ENCODE data around the gene PADI1.

PADI1 gene

GRCh38 chr1:17183388-17184160 is 21.4 kb upstream of the PADI1 start:
- no peak for DNase-seq

DNA sequence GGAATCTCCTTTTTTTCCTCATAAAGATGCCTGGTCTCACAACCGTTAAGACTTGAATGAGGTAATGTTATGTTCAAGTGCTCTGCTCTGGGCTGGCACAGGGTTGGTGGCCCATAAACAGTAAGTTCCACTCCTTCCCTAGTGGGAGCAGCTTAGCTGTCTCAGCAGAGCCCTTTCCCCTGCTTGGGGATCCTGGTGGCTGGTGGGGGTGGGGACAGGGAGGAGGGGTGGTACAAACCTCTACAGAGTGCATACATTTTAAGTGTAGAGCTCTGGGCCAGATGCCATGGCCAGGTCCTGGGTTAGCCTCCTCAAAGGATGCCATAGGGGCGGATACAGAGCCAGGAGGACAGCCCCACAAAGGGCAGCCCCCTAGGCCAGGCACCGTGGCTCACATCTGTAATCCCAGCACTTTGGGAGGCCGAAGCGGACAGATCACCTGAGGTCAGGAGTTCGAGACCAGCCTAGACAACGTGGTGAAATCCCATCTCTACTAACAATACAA is 20.7 kb upstream of the PADI1 start:
- DNase-seq = no peak

DNA sequence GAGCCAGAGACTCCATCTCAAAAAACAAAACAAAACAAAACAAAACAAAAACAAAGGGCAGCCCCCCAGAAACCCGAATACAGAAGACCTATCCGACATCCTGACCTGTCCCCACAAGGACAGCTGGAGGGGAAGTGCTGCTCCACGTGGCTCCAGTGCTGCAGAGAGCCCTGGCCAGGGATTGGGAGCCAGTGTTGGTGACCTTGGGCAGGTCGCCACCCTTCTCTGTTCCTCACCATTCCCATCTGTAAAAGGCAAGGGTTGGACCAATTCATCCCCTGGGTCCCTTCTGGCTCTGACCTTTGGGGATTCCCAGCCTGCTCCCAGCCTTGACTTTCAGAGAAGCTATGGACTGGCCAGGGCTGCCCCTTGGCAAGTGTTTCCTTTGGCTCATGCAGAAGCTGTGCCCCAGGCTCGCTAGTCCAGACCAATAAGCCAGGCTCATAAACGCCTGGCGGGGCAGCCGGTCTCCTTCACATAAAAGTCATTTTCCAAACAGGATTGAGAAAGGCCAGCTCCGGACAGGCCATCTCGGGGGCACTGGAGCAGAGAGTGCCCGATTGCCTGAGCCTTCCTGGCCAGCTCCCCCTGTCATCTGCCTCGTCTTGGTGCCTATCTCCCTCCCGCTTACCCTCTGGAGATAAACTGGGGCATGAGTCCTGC is 20.0 kb upstream of the PADI1 start:
- no peak for DNase-seq

DNA sequence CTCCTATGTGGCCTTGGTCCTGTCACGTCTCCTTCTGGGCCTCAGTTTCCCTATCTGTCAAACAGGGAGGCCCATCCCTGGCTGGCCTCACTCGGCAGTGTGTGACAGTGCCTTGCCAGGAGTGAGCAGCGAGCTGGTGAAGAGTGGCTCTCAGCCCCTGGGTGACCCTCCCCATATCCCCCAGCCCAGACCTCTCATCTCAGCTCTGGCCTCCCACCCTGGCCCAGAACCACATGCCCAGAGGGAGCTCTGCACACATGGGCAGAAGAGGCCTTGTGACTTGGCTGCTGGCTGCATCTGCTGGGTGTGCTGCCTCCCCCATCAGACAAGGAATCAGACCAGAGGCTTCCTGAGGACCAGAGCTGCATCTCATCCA is 19.5 kb upstream of the PADI1 start:
- DNase-seq = no peak

DNA sequence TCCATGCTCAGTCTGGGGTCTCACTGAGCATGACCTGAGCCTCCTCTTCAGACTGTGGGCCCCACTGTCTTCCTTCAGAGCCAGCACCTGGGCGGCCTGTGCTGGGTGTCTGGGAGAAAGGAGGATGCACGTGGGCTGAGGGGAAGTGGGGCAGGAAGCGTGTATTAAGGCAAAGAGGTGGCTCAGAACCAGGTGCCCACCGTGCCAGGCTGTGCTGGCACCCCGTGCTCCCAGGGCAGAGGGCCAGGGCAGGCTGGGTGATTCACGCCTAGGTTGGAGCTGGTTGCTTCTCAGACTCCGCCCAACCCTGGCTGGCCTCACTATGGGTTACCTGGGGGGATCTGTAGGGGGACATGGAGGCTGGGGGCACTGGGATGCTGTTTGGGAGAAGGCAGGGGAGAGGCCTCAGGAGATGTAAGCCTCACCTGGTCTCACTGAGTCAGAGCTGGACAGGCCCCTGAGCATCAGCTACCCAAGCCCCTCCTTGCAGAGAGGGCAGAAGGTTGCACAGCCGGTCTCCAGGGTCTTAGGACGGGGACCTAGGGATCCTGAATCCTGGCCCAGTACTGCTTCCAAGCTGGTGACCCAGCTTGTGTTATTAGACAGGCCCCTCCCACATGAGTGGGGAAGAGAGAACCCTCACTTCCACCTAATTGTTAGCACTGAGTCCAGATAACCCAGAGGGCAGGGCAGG is 18.6 kb upstream of the PADI1 start:
- DNase-seq = no peak

- DNase-seq = no peak
Measured at GRCh38 chr1:17187051-17187450, 17.9 kb upstream of the PADI1 start.

GRCh38 chr1:17188217-17188616 is 16.7 kb upstream of the PADI1 start:
- DNase-seq = no peak

- DNase-seq = no peak
Measured at GRCh38 chr1:17188889-17189631, 15.9 kb upstream of the PADI1 start.

- no peak for DNase-seq
Measured at GRCh38 chr1:17189632-17189990, 15.3 kb upstream of the PADI1 start.

- DNase-seq = no peak
Measured at GRCh38 chr1:17190010-17190995, 14.6 kb upstream of the PADI1 start.

- no peak for DNase-seq
Measured at GRCh38 chr1:17191990-17192242, 13.0 kb upstream of the PADI1 start.

- no peak for DNase-seq
Measured at GRCh38 chr1:17192394-17193221, 12.3 kb upstream of the PADI1 start.

GRCh38 chr1:17193222-17194132 is 11.5 kb upstream of the PADI1 start:
- DNase-seq = no peak

GRCh38 chr1:17194133-17194475 is 10.8 kb upstream of the PADI1 start:
- DNase-seq = no peak

GRCh38 chr1:17194615-17195528 is 10.1 kb upstream of the PADI1 start:
- no peak for DNase-seq

GRCh38 chr1:17195731-17196130 is 9.2 kb upstream of the PADI1 start:
- DNase-seq = no peak

DNA sequence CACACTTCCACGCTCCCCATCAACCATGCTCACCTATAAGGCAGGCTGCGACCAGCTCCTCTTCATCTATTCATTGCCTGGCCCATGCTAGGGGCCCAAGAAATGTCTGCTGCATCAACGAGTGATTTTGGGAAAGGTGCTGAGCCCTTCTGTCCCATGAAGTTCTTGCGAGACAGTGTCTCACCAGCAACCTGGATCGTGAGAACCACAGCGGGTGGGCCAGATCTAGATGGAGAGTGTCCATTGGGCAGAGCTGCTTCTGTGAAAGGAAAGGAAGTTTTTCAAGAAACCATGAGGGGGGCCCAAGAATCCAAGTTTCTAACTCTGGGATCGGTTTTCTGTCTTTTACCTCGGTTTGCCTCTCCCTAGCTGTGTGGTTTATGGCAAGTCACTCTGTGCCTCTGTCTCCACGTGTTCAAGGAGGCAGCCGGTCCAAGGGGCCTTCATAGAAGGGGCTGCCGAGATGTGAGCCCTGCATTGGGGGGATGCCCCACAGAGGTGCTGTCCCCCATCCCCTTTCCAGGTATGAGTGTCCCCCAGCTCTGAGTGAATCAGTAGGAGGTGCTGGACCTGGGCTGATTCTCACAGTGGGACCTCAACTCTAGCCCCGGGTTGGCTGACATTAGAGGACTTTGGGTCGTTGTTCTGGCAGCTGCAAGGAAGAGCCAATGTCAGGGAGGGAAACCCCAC is 8.3 kb upstream of the PADI1 start:
- DNase-seq = no peak

- DNase-seq = no peak
Measured at GRCh38 chr1:17197696-17198095, 7.2 kb upstream of the PADI1 start.
